ENCODE data around the gene SOAT2.
"Not testable (repeated sequence)": the region's sequence is repeated elsewhere in the genome, so short reads cannot be mapped to it uniquely, and the experiment has no call there.

Gene SOAT2

DNA sequence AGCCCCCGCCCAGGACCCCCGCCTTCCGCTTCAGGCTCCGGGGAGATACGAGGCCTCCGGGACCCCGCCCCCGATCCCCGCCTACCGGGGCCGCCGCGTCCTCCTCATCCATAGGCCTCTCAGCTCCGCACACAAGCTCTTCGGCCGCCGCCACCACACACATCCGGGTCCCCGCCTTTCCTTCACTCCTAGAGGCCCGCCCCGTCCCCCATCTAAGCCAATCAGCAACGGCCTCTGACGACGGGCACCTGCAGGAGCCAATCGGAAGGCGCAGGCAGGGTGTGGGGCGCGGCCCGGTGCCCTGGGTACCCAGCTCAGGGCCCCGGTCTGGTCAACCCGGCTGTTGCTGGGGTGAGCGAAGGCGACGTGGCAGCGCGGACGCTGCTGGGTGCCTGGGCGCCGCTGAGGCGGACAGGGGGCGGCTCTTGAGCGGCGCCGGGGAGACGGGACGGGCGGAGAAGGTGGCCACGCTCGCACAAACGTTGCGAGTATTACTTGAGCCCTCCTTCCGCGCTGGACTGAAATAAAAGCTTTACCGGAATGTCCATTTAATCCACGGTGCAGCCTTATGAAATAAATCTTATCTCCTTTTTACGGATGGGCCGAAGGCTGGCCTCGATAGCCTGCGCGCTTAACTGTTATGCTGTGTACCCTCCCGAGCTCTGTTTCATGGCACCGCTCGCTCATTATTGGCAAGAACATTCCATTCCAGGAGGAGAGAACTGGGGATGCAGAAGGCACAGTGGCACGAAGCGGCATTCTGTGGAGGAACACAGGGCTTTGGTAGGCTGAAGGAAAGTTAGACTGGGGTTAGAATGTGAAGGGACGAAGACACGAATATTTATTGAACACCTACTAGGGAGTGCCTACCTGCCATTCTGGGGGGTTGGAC lies 23.8 kb upstream of the SOAT2 start, which contains the start of gene SPRYD3:
TSS of gene SPRYD3 (minus strand) at position 165 of the 892 bp plus-strand sequence. CDS start at position 108, 57 bp downstream.
- DNase-seq (ENCODE audit: low read depth) = peak; percentile 94

DNA sequence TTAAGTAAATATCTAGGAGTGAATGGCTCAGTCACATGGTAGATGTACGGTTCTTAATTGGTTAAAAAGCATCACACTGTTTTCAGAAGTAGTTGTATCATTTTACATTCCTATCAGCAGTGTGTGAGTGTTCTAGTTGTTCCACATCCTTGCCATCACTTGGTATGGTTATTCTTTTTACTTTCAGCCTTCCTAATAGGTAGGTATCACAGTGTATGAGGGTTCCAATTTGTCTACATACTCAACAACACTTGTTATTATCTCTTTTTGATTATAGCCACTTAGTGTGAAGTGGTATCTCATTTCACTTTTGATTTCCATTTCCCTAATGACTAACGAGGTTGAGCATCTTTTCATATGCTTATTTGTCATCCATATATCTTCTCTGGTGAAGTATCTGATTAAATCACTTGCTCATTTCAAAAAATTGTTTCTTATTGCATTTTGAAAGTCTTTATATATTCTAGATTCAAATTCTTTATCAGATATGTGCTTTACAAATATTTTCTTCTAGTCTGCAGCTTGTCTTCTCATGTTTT lies 20.6 kb upstream of the SOAT2 start:
- no peak for DNase-seq (ENCODE audit: low read depth)

DNA sequence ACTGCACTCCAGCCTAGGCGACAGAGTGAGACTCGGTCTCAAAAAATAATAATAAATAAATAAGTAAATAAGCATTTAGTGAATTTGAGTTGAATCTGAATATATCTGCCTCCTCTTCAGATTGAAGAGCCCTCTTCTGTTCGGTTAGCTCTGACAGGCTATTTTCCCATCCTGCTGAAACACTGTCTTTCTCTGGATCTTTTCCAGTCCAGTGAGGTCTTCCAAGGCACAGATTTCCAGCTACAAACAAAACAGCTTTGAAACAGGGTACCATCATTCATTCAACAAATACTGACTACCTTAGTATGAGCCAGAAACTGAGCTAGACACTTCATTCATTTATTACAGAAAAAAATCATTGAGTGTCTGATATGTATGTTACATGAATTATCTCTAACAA lies 16.9 kb upstream of the SOAT2 start:
- DNase-seq (ENCODE audit: low read depth) = no peak

DNA sequence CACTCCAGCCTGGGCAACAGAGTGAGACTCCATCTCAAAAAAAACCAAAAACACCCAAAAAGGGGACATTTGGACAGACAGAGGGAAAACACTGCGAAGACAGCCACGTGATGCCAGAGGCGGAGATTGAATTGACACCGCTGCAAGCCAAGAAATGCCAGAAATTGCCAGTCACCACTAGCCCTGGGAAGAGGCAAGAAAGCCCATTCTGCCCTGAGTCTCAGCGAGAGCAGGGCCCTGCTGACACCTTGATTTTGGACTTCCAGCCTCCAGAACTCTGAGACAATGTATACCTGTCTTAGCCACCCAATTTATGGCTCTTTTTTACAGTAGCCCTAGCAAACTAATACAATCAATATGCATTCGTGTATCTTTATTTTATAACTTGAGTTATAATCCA lies 13.2 kb upstream of the SOAT2 start:
- DNase-seq (ENCODE audit: low read depth) = no peak

DNA sequence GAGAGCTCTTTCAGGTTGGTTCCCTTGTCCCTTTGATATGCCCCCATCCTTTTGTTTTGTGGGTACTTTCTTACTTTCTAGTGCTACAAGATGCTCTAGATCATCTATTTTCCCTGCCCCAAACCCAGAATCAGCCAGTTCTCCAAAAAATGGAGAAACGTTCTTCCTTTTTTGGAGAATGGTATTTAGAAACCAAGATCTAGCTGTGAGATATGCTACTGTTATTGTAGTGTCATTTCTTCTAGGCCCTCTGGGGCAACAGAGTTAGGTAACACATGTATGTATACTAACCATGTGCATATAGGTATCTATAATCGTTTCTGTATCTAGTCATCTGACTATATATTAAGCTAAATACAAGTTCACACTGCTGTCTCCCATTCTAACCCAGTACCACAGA lies 12.7 kb upstream of the SOAT2 start:
- no peak for DNase-seq (ENCODE audit: low read depth)

DNA sequence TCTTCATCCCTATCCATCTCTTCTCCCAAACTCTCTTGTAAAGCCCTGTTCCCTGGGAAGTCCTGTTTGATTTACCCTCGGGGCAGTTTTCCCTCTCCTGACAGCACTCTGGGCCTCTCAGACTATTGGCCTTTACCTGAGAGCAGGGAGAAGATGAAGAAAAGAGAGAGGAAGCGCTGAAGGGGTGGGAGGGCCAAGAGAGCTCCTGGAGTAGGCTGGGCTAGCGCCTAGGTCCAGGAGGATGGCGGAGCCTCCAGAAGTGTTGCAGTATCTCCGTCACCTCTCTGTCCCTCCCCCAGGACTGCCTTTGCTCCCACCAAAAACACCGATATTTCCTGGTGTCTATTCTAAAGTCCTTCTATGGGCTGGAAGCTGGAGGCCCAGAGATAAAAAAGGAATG lies 11.5 kb upstream of the SOAT2 start:
- DNase-seq (ENCODE audit: low read depth) = no peak

DNA sequence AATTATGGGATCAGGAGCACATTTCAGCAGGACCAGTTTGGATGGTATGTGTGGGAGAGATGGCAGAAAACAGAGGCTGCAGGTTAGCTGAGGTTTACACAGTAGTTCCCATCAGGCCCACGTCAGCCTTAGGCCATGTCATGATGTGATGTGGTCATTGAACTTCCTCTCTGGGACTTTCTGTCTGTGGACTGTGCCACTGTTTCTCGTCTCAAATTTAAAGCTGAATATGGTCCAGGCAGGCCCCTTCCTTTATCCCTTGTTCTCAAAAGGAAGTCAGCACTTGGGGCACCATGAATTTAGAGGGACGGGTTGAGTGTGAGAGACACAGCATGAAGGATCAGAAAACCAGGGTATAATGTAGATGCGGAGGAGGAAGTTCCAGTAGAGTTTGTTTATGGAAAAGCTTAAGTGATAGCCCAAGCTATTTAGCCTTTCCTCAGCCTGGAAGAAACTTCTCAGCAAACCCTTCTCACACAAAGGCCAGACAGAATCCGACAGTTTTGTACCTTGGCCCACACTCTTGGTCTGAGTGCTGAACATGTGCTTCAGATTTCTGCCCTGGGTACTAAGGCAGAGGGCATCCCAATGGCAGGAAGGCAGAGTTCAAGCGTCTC lies 9.4 kb upstream of the SOAT2 start:
- DNase-seq (ENCODE audit: low read depth) = no peak

DNA sequence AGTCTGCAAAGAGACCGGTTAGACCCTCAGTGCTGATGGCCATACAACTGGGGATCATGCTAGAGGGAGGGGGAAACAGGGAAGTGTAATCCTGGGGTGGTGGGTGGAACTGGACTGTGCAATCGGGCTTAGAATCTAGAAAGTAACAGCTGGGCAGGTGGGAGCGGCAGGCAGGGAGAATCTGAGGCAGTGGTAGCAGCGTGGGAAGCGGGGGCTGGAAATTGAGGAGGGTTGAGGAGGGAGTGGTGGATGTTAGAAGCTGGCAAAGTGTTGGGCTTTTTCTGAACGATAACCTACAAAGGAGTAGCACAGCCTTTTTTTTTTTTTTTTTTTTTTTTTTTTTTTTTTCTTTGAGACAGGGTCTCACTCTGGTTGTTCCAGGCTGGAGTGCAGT lies 8.9 kb upstream of the SOAT2 start:
- DNase-seq (ENCODE audit: low read depth) = no peak

DNA sequence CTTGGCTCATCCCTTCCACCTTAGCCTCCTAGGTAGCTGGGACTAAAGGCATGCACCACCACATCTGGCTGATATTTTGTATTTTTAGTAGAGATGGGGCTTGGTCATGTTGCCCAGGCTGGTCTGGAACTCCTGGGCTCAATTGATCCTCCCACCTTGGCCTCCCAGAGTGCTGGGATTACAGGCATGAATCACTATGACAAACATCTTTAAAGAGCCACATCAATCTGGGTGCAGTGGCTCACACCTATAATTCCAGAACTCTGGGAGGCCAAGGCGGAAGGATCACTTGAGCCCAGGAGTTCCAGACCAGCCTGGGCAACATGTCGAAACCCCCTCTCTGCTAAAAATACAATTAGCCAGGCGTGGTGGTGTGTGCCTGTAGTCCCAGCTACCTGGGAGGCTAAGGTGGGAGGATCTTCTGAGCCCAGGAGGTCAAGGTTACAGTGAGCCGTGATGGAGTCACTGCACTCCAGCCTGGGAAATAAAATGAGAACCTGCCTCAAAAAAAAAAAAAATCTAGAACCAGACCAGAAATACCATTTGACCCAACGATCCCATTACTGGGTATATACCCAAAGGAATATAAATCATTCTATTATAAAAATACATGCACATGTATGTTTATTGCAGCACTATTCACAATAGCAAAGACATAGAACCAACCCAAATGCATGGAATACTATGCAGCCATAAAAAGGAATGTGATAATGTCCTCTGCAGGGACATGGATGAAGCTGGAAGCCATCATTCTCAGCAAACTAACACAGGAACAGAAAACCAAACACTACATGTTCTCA lies 8.3 kb upstream of the SOAT2 start:
- not testable (repeated sequence) for DNase-seq (ENCODE audit: low read depth)

DNA sequence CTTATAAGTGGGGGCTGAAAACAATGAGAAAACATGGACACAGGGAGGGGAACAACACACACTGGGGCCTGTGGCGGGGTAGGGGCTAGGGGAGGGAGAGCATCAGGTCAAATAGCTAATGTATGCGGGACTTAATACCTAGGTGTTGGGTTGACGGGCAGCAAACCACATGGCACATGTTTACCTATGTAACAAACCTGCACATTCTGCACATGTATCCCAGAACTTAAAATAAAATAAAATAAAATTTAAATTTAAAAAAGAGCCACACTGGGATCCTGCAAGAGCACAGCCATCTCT lies 7.7 kb upstream of the SOAT2 start:
- not testable (repeated sequence) for DNase-seq (ENCODE audit: low read depth)

DNA sequence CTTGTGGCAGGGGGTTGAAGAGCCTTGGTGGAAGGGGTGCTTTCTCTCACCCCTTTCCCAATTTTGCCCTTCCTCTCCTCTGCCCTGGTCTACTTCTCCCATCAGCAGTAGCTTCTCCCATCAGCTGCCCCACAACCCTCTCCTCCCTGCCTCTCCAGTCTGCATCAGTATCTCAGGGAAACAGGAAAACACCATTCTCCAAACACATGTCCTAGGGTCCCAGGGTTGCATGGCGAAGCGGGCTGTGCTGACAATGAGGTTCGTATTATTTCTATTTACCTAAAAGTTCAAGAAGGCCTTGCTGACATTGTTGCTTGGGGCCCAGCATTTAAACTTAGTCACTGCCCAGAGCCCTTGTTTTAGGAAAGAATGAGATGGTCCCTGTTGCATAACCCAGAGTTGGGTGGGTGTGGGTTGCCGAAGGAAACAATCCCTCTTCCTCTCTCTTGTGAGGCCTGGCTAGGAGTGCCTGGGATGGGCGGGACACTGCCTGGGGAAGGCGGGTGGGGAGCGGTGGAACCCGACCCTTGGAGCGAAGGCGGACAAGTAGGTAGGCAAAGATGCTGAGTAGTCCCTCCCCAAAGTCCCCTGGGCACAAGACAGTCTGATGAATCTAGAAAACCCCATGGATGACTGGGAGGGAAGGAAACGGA lies 7.1 kb upstream of the SOAT2 start:
- DNase-seq (ENCODE audit: low read depth) = peak; percentile 90

DNA sequence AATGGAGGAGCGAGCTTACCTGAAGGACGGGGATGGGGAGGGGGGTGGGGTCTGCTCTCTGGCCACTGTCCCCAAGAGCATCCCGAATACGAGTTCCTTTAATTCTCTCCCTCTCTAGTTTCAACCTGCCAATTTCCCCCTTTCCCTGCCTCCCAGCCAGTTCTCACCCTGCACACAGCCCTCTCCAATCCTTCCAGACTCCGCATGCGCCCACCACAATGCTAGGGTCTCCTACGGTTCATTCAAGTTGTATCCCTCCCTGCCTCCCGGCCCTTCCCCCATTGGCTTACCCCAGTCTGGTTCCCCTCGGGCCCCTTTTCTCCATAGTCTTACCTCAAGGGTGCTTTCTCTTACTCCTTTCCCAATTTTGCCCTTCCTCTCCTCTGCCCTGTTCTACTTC lies 6.5 kb upstream of the SOAT2 start:
- DNase-seq (ENCODE audit: low read depth) = no peak

DNA sequence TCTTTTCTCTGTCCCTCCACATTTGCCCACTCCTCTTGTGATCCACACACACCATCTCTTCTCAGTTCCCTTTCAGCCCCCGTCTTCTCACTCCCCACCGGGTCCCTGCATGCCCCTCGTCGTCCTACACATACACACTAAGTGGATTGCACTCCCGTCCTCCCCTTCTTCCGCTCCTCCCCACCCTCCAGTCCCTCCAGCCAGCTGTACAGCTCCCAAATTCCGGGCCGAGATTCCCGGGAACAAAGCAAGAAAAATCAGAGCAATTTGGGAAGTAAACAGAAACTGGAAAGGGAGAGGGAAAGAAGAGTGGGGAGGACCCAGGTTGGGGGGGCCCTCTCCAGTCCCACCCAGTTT lies 6.1 kb upstream of the SOAT2 start:
- no peak for DNase-seq (ENCODE audit: low read depth)

DNA sequence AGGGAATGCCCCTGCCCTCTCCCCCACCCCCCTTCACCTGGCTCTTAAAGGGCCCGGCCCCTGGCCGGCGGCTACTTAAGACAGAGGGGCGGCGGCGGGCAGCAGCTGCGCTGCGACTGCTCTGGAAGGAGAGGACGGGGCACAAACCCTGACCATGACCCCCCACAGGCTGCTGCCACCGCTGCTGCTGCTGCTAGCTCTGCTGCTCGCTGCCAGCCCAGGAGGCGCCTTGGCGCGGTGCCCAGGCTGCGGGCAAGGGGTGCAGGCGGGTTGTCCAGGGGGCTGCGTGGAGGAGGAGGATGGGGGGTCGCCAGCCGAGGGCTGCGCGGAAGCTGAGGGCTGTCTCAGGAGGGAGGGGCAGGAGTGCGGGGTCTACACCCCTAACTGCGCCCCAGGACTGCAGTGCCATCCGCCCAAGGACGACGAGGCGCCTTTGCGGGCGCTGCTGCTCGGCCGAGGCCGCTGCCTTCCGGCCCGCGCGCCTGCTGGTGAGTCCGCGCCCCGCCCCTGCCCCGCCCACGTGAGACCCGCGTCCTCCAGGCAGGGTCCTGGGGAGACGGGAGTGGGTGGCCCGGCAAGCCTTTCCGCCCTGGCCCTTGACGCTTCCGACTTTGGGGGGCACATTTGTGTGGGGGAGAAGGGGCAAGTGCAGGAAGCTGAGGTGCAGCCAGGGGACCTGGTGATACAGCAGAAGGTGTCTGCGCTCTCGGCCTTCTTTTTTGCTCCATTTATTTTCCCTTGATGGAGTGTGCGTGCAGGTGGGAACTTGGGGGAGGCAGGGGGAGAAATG lies 5.5 kb upstream of the SOAT2 start, which contains the start of gene IGFBP6:
TSS of gene IGFBP6 (plus strand) at position 104 of the 790 bp plus-strand sequence. CDS start at position 155, 51 bp downstream.
- DNase-seq (ENCODE audit: low read depth) = no peak

DNA sequence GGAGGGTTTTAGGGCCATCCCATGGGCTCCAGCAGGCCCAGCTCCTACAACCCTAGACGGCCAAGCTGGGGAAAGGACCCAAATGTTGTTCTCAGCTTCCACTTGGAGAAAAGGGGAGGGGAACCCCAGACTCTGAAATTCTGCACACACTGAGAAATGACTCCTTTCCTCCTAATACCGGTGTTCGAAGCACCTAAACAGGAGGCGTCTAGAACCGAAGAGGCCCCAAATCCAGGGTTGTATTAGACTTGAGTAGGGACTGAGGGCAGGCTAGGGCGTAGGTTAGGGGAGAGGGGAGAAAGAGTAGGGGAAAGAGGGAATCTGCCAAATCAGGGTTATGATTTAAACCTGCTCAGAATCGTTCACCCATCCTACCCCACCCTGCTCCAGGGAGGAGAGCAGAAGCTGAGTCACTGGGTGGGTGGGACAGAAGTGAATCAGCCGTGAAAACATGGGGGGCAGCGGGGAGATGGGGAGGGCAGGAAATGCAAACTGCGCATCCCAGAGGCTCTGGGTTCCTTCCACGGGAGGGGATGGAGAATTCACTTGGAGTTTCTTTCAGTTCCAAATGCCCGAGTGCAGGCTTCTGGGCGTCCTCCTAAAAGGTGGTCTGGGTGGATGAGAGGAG lies 4.8 kb upstream of the SOAT2 start:
- DNase-seq (ENCODE audit: low read depth) = peak; percentile 68

DNA sequence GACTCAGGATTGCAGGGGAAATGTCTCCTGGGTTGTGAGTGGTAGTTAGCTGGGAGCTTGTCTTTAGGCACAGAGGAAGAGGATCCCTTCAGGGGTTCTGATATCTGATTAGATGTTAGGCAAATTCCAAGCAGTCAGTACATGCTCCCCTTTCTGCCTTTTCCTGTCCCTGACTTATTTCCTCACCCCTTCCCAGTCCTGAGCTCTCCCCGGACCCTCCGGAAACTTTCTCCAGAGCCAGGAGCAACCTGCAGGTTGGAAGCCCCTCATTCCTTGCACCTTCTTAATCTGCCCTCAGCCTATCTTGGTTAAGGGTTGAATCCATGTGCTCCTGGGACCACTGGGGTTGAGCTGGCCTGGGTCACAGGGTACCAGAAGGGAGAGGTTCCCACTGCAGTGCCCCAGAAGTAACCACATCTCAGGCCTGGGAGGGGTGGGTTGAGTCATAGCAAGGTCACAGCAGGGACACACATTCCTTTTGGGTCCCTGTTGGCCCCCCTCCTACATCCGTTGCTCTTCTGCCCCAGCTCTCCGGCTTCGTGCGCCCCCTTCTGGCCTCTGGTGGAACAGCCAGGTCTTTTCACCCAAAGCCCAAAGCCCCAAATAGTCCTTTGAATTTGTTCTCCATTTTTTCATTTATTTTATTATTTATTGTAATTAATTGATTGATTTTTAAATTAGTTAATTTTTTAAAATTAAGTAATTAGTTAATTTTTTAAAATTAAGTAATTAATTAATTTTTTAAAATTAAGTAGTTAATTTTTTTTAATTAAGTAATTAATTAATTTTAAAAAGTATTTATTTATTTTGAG lies 4.0 kb upstream of the SOAT2 start:
- peak; percentile 97 for DNase-seq (ENCODE audit: low read depth)

DNA sequence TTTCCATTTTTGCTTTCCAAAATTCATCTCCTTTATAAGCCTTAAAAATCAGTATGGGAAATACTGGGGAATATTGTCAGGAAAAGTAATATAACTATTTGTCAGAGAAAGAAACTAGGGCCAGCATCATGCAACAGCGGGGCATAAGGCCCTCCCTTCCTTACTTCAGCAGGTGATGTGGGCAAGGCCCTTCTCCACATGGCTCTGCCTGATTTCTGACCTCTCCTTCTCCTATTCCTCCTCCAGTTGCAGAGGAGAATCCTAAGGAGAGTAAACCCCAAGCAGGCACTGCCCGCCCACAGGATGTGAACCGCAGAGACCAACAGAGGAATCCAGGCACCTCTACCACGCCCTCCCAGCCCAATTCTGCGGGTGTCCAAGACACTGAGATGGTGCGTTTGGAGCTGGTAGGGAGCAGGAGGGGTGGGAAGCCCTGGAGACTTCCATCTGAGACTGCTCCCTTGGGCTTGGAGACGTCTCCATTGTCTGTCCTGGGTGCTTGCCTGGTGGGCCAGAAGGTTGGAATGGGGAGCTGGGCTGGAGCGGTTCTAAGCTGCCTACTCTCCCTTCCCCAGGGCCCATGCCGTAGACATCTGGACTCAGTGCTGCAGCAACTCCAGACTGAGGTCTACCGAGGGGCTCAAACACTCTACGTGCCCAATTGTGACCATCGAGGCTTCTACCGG lies 2.7 kb upstream of the SOAT2 start:
- no peak for DNase-seq (ENCODE audit: low read depth)

DNA sequence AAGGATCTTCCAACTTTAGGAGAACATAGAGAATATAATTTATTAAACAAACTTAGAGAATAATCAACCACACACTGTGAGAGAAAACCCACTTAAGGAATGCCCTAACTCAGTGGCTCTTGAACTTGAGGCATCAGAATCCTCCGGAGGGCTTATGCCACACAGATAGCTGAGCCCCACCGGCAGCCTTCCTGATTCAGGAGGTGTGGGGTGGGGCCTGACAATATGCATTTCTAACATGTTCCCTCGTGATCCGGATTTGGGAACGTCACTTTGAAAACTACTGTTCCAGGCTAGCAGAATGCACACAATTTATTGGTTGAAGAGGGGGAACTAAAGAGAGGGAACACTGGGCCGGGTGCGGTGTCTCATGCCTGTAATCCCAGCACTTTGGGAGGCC lies 2.0 kb upstream of the SOAT2 start:
- DNase-seq (ENCODE audit: low read depth) = no peak
